Activated CD8-positive, alpha-beta T cell treated with anti-CD3 and anti-CD28 coated beads for 36 hours (primary cell): ENCODE data around the gene TBX4. TPM values are rescaled to one million over a fixed set of nuclear protein-coding genes. Genes with fewer than 3 reads are reported as not detected.

Experiments
- ATAC-seq: fragments of 200-7000 bp; cut with Tn5 transposase; one replicate; pipeline ENCODE4 v1.10.0; 2021; ENCODE audit warnings: mild to moderate bottlenecking, moderate library complexity
- CTCF ChIA-PET: fragments of 350-600 bp; sonication (Branson Sonifier 250); formaldehyde crosslinking; loops from one replicate; lab custom pipeline; 2021; ENCODE audit warnings: antibody characterized with exemption; lab: Charles Lee
- POLR2A ChIA-PET: fragments of 350-600 bp; sonication (Branson Sonifier 250); formaldehyde crosslinking; loops from one replicate; lab custom pipeline; 2021; ENCODE audit warnings: antibody characterized with exemption; lab: Charles Lee
- DNase-seq: peaks from one replicate; pipeline ENCODE4 v3.0.0-alpha.2; 2020
- H3K27ac Mint-ChIP-seq: one replicate; pipeline ENCODE4 v1.8.0; 2021; ENCODE audit warnings: mild to moderate bottlenecking, mixed read lengths
- H3K27me3 Mint-ChIP-seq: one replicate; pipeline ENCODE4 v1.8.0; 2021; ENCODE audit warnings: mixed read lengths
- H3K36me3 Mint-ChIP-seq: one replicate; pipeline ENCODE4 v1.8.0; 2021; ENCODE audit warnings: low read depth, mixed read lengths
- H3K4me1 Mint-ChIP-seq: one replicate; pipeline ENCODE4 v1.8.0; 2021; ENCODE audit warnings: low read depth, mixed read lengths
- H3K4me3 Mint-ChIP-seq: one replicate; pipeline ENCODE4 v1.8.0; 2021; ENCODE audit warnings: mild to moderate bottlenecking, moderate library complexity, mixed read lengths
- H3K9me3 Mint-ChIP-seq: one replicate; pipeline ENCODE4 v1.8.0; 2021; ENCODE audit warnings: mixed read lengths
- CTCF ChIP-seq: fragments of 200-600 bp; IDR thresholded peaks from one replicate; pipeline ENCODE4 v1.8.0; 2022; ENCODE audit warnings: antibody characterized with exemption, mild to moderate bottlenecking
- intact Hi-C: fragments of 100-400 bp; cut with micrococcal nuclease; formaldehyde crosslinking; loops from one replicate; pipeline ENCODE4 v1.10.0; 2022
- total RNA-seq, 2 experiments: library from RNA; stranded (reverse); gene quantifications; one replicate each; pipeline ENCODE4 v1.2.3, GENCODE V29; 2021

Gene TBX4
- total RNA-seq, 2 experiments from 2014 or later, result not detected

GRCh38 chr17:61475726-61476125, 23.5 kb downstream of the TBX4 start:
- intact Hi-C loops, result no loop called here
- H3K27me3 Mint-ChIP-seq, result peaks cover 7% of the 10 kb centered on the region
- H3K9me3 Mint-ChIP-seq, result no peaks in the 10 kb centered on the region
- TF ChIP-seq CTCF, result no peak
- no peak for DNase-seq
- H3K4me1 Mint-ChIP-seq, result no peaks in the 10 kb centered on the region
- ChIA-PET CTCF (no interaction called here), POLR2A (no interaction called here)
- H3K4me3 Mint-ChIP-seq, result no peak overlapping the region
- H3K36me3 Mint-ChIP-seq, result no peaks in the 10 kb centered on the region
- H3K27ac Mint-ChIP-seq, result no peak overlapping the region
- ATAC-seq, result no peak

- ChIA-PET POLR2A (no interaction called here), CTCF (no interaction called here)
- Mint-ChIP-seq H3K36me3 (no peaks in the 10 kb centered on the region), H3K27me3 (peaks cover 7% of the 10 kb centered on the region), H3K9me3 (no peaks in the 10 kb centered on the region), H3K27ac (no peak overlapping the region), H3K4me3 (no peak overlapping the region), H3K4me1 (no peaks in the 10 kb centered on the region)
- TF ChIP-seq CTCF, result no peak
- ATAC-seq (no peak), DNase-seq (no peak)
- intact Hi-C loops, result no loop called here
Observed at GRCh38 chr17:61476476-61477203, 24.4 kb downstream of the TBX4 start.

- Mint-ChIP-seq H3K27ac (no peak overlapping the region), H3K4me3 (no peak overlapping the region), H3K36me3 (no peaks in the 10 kb centered on the region), H3K9me3 (no peaks in the 10 kb centered on the region), H3K4me1 (no peaks in the 10 kb centered on the region), H3K27me3 (peaks cover 7% of the 10 kb centered on the region)
- DNase-seq, result no peak
- ChIA-PET POLR2A (no interaction called here), CTCF (no interaction called here)
- no peak for ATAC-seq
- intact Hi-C loops, result no loop called here
- no peak for TF ChIP-seq CTCF
Observed at GRCh38 chr17:61477204-61477834, 25.1 kb downstream of the TBX4 start.

GRCh38 chr17:61478026-61478789, 26.0 kb downstream of the TBX4 start:
- no peak overlapping the region for H3K27ac Mint-ChIP-seq
- no peak for TF ChIP-seq CTCF

More at GRCh38 chr17:61478026-61478789, 26.0 kb downstream of the TBX4 start:
- intact Hi-C loops, result no loop called here
- H3K9me3 Mint-ChIP-seq, result no peaks in the 10 kb centered on the region
- ATAC-seq, result no peak
- H3K4me3 Mint-ChIP-seq, result no peak overlapping the region
- H3K36me3 Mint-ChIP-seq, result no peaks in the 10 kb centered on the region
- peaks cover 7% of the 10 kb centered on the region for H3K27me3 Mint-ChIP-seq
- no peak for DNase-seq
- POLR2A ChIA-PET, result no interaction called here
- CTCF ChIA-PET, result no interaction called here
- H3K4me1 Mint-ChIP-seq, result no peaks in the 10 kb centered on the region
